ENCODE data around the gene TOR1AIP1.
"Not testable (repeated sequence)": the region's sequence is repeated elsewhere in the genome, so short reads cannot be mapped to it uniquely, and the experiment has no call there.

The TOR1AIP1 gene

GRCh38 chr1:179882253-179883039 is at the start of gene TOR1AIP1:
TSS of gene TOR1AIP1 (plus strand) at chr1:179882285. CDS start at chr1:179882503, 218 bp downstream.
- TF ChIP-seq ZFX (IDR thresholded peaks at IDR 0.05; ENCODE audit: borderline replicate concordance): no peak
- TF ChIP-seq, protein P1, sequence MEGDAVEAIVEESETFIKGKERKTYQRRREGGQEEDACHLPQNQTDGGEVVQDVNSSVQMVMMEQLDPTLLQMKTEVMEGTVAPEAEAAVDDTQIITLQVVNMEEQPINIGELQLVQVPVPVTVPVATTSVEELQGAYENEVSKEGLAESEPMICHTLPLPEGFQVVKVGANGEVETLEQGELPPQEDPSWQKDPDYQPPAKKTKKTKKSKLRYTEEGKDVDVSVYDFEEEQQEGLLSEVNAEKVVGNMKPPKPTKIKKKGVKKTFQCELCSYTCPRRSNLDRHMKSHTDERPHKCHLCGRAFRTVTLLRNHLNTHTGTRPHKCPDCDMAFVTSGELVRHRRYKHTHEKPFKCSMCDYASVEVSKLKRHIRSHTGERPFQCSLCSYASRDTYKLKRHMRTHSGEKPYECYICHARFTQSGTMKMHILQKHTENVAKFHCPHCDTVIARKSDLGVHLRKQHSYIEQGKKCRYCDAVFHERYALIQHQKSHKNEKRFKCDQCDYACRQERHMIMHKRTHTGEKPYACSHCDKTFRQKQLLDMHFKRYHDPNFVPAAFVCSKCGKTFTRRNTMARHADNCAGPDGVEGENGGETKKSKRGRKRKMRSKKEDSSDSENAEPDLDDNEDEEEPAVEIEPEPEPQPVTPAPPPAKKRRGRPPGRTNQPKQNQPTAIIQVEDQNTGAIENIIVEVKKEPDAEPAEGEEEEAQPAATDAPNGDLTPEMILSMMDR (IDR thresholded peaks at IDR 0.05): peak; percentile 67
- H3K27ac ChIP-seq: peak within 1 kb of the TSS; percentile 98

DNA sequence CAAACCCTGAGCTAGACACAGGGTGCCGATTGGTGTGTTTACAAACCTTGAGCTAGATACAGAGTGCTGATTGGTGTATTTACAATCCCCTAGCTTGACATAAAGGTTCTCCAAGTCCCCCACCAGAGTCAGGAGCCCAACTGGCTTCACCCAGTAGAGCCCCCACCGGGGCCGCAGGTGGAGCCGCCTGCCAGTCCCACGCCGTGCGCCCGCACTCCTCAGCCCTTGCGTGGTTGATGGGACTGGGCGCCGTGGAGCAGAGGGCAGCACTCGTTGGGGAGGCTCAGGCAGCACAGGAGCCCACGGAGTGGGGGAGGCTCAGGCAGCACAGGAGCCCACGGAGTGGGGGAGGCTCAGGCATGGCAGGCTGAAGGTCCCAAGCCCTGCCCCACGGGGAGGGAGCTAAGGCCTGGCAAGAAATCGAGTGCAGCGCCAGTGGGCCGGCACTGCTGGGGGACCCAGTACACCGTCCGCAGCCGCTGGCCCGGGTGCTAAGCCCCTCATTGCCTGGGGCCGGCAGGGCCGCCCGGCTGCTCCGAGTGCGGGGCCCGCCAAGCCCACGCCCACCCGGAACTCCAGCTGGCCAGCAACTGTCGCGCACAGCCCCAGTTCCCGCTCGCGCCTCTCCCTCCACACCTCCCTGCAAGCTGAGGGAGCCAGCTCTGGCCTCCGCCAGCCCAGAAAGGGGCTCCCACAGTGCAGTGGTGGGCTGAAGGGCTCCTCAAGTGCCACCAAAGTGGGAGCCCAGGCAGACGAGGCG is 45.2 kb upstream of the TOR1AIP1 start:
- H3K27ac ChIP-seq: not testable (repeated sequence)

- TF ChIP-seq, protein P1 (IDR thresholded peaks at IDR 0.05): no peak
- TF ChIP-seq ZFX (IDR thresholded peaks at IDR 0.05; ENCODE audit: borderline replicate concordance): no peak
- H3K27ac ChIP-seq: no peak overlapping the region
Observed at GRCh38 chr1:179840107-179840506, 42.0 kb upstream of the TOR1AIP1 start.

DNA sequence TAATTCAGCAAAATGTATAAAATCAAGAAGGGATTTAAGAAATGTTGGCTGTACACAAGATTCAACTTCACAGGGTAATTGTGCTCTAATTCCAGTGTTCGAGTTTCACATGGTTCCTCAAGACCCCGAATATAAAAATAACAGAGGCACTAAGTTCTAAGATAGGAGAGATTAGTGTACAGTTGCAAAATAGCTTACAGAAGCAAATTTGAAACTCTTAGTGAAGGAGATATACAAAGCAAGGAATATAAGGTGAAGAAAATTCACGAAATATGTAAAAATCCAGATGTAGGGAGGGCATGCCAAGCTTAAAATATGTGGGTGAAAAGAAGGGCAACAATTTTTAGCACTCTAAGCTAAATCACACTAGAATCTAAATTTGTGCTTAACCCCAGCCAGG is 33.9 kb upstream of the TOR1AIP1 start:
- TF ChIP-seq, protein P1 (IDR thresholded peaks at IDR 0.05): no peak
- no peak for TF ChIP-seq ZFX (IDR thresholded peaks at IDR 0.05; ENCODE audit: borderline replicate concordance)

DNA sequence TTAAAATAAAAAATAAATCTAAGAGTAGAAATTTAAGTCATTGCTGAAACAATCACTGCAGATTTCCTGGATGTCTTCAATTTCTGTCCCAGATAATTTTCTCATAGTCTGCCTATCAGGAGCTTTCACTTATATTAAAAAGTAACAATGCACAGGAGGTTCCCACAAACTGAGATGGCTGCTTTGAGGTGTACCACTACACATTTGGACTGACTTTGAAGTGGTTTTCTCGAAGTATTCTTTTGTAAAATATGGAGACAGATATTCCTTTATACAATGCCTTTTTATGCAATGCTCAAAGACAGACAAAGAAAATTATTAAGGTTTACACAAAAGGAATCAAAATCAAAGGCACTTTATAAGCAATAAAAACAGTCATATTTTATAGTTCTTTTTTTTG is 29.0 kb upstream of the TOR1AIP1 start:
- TF ChIP-seq, protein P1 (IDR thresholded peaks at IDR 0.05): no peak
- TF ChIP-seq ZFX (IDR thresholded peaks at IDR 0.05; ENCODE audit: borderline replicate concordance): no peak
- no peak overlapping the region for H3K27ac ChIP-seq

More for the DNA sequence above, 33.9 kb upstream of the TOR1AIP1 start:
- H3K27ac ChIP-seq: no peak overlapping the region

DNA sequence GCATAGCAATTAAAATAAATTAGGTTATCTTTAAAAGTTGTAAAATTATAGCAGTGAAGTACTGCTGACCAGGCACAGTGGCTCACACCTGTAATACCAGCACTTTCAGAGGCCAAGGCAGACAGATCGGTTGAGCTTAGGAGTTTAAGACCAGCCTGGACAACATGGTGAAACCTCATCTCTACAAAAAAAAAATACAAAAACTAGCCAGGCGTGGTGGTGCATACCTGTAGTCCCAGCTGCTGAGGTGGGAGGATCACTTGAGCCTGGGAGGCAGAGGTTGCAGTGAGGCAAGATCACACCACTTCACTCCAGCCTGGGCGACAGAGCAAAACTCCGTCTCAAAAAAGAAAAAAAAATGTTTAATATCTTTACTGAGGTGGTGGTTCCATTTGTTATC is 26.3 kb upstream of the TOR1AIP1 start:
- not testable (repeated sequence) for H3K27ac ChIP-seq

- TF ChIP-seq, protein P1 (IDR thresholded peaks at IDR 0.05): no peak
- TF ChIP-seq ZFX (IDR thresholded peaks at IDR 0.05; ENCODE audit: borderline replicate concordance): no peak
- H3K27ac ChIP-seq: no peak overlapping the region
Observed at GRCh38 chr1:179856296-179856695, 25.8 kb upstream of the TOR1AIP1 start.

DNA sequence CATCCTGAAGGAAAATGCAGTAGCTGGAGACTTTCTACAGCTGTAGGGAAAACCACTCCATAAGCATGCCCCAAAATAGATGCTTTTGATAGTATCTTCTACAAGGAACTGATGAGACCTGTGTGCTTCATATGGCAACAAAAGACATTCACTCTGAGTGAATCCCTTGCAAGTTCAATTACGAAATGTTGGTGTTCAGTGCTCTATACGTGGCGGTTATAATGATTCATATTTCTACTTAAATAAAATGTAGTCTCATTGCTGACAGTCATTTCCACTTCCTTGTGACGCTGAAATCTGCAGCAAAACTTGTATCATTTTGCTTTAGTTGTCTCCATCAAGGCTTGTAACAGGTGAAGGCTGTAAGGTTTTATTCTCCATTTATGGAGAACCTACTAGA is 25.1 kb upstream of the TOR1AIP1 start:
- H3K27ac ChIP-seq: no peak overlapping the region
- no peak for TF ChIP-seq ZFX (IDR thresholded peaks at IDR 0.05; ENCODE audit: borderline replicate concordance)
- TF ChIP-seq, protein P1 (IDR thresholded peaks at IDR 0.05): no peak

Data from 22Rv1 (cell line).